GM10266 (cell line): Measurements from ENCODE around the gene SLC22A31.
"Not testable (repeated sequence)": the region's sequence is repeated elsewhere in the genome, so short reads cannot be mapped to it uniquely, and the experiment has no call there.

Experiments
- DNase-seq: peaks from one replicate; pipeline ENCODE4 v3.0.0; 2012; ENCODE audit errors: extremely low spot score
- CTCF ChIP-seq: IDR thresholded peaks from 2 replicates; pipeline ENCODE4 v1.5.1; 2012; ENCODE audit warnings: mild to moderate bottlenecking, low read depth; ENCODE audit not compliant: control insufficient read depth, insufficient read depth; ENCODE audit errors: missing control alignments

The SLC22A31 gene

DNA sequence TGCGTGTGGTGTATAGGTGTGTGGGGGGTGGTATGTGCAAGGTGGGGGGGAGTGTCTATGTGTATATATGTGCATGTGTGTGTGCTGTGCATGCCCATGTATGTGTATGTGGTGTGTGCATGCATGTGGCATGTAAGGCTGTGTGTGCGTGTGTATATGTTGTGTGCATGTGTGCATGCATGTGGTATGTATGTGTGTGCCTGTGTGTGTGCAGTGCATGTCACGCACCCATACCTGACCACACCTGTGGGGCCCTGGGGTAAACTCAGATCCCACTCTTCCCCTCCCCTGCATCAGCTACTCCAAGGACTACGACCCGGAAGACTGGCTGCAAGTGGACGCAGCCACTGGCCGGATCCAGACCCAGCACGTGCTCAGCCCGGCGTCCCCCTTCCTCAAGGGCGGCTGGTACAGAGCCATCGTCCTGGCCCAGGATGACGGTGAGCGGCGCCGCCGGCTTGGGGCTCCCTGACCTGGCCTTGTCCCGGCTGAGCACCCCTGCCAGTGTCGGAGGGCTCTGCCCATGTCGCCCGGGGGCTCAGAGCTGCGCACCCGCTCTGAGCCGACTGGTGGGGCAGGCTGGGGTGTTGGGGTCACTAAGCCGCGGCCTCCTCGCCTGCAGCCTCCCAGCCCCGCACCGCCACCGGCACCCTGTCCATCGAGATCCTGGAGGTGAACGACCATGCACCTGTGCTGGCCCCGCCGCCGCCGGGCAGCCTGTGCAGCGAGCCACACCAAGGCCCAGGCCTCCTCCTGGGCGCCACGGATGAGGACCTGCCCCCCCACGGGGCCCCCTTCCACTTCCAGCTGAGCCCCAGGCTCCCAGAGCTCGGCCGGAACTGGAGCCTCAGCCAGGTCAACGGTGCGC is 9.1 kb downstream of the SLC22A31 start:
- DNase-seq: no peak
- no peak for TF ChIP-seq CTCF

GRCh38 chr16:89190150-89190958 is 10.0 kb downstream of the SLC22A31 start:
- TF ChIP-seq CTCF: no peak
- DNase-seq: no peak

DNA sequence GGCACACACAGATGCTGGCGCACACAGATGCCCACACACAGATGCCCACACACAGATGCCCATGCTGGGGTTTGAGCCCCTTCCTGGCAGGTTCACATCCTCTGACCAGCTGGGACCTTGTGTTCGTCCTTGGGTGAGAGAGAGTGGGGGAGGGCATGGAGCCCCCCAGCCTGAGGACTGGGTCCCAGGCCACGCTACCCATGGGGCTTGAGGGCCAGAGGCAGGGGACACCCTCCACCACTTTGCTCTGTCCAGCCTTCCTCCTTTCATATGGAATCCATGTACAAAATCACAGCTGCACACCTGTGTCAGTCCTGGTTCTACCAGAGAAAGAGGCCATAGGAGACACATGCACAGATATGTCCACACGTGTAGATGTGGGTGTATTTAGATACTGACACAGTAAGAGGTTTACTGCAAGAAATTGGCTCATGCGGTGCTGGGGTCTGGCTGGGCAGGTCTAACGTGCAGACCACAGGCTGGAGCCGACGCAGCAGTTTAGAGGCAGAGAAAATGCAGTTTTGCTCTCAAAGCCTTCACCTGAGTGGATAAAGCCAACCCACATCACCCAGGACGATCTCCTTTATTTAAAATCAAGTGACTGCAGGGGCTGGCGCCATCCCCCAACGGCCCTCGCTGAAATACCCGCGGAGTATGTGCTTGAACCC is 10.8 kb downstream of the SLC22A31 start:
- no peak for DNase-seq
- no peak for TF ChIP-seq CTCF

- DNase-seq: not testable (repeated sequence)
Observed at GRCh38 chr16:89188471-89189357, 11.6 kb downstream of the SLC22A31 start.

GRCh38 chr16:89187770-89188392 is 12.5 kb downstream of the SLC22A31 start:
- TF ChIP-seq CTCF: no peak
- DNase-seq: no peak

DNA sequence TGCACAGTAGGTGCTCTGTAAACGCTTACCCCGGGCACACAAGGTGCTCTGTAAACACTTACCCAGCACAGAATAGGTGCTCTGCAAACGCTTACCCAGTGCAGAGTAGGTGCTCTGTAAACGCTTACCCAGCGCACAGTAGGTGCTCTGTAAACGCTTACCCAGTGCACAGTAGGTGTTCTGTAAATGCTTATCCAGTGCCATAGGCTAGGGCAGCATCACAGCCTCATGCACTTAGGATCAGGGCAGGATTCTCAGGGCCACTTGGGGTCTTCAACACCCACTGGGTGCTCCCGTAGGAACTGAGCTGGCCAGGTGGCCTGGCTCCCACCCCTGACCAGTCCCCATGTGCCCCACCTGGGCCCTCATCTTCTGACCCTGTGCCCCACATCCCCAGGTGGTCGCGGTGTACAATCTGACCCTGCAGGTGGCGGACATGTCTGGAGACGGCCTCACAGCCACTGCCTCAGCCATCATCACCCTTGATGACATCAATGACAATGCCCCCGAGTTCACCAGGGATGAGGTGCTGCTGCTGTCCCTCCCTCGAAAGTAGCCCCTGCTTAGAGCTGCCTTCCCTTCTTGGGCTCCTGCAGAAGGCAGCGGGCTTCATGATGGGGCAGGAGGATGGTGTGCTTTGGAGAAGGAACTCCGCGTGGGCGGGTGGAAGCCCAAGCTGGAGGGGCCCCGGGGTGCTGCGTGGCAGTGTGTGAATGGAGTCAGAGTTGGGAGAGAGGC is 13.1 kb downstream of the SLC22A31 start:
- DNase-seq: no peak

GRCh38 chr16:89186593-89187031 is 13.7 kb downstream of the SLC22A31 start:
- DNase-seq: not testable (repeated sequence)

More for the DNA sequence above, 13.1 kb downstream of the SLC22A31 start:
- TF ChIP-seq CTCF: no peak

DNA sequence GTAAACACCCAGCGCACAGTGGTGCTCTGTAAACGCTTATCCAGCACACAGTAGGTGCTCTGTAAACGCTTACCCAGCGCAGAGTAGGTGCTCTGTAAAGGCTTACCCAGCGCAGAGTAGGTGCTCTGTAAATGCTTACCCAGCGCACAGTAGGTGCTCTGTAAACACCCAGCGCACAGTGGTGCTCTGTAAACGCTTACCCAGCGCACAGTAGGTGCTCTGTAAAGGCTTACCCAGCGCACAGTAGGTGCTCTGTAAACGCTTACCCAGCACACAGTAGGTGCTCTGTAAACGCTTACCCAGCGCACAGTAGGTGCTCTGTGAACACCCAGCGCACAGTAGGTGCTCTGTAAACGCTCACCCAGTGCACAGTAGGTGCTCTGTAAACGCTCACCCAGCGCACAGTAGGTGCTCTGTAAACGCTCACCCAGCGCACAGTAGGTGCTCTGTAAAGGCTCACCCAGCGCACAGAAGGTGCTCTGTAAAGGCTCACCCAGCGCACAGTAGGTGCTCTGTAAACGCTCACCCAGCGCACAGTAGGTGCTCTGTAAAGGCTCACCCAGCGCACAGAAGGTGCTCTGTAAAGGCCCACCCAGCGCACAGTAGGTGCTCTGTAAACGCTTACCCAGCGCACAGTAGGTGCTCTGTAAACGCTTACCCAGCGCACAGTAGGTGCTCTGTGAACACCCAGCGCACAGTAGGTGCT is 14.3 kb downstream of the SLC22A31 start:
- not testable (repeated sequence) for DNase-seq
